HFF-Myc (cell line): ENCODE results near the gene JDP2.

Source experiments
- DNase-seq: peaks from one replicate; pipeline ENCODE4 v3.0.0-alpha.2; 2011; ENCODE audit warnings: low read depth; ENCODE audit errors: extremely low read depth
- H3K4me3 ChIP-seq: replicated peaks from 2 replicates; pipeline ENCODE4 v1.5.1; 2011; ENCODE audit warnings: low read depth, mild to moderate bottlenecking, control low read depth, low read length
- TF ChIP-seq, protein P1 (sequence below): IDR thresholded peaks from 2 replicates; pipeline ENCODE4 v1.5.1; 2012; ENCODE audit warnings: mild to moderate bottlenecking, low read depth, low read length, control low read depth; ENCODE audit errors: missing control alignments

Gene JDP2

DNA sequence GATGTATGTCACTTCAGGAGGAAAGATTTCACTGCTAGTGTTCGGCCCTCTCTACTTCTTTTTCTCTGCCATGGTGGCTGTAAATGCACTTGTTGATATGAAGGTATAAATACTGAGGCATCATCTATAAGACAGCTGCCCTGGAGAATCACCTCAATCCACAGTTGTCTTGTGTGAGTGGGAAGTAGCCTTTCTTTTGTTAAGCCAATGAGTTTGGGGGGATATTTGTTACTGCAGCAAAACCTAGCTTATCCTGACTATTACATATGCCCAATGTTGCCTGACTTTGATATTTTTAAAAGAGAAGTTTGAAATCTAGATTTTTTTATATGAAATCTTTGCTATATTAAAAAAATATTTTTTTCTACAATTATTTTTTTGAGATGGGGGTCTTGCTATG, 3.3 kb upstream of the JDP2 start:
- no peak for DNase-seq
- TF ChIP-seq, protein P1, sequence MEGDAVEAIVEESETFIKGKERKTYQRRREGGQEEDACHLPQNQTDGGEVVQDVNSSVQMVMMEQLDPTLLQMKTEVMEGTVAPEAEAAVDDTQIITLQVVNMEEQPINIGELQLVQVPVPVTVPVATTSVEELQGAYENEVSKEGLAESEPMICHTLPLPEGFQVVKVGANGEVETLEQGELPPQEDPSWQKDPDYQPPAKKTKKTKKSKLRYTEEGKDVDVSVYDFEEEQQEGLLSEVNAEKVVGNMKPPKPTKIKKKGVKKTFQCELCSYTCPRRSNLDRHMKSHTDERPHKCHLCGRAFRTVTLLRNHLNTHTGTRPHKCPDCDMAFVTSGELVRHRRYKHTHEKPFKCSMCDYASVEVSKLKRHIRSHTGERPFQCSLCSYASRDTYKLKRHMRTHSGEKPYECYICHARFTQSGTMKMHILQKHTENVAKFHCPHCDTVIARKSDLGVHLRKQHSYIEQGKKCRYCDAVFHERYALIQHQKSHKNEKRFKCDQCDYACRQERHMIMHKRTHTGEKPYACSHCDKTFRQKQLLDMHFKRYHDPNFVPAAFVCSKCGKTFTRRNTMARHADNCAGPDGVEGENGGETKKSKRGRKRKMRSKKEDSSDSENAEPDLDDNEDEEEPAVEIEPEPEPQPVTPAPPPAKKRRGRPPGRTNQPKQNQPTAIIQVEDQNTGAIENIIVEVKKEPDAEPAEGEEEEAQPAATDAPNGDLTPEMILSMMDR: no peak
- H3K4me3 ChIP-seq: no peak overlapping the region

- DNase-seq: no peak
- TF ChIP-seq, protein P1: no peak
- H3K4me3 ChIP-seq: no peak overlapping the region
Measured at GRCh38 chr14:75425446-75425845, 2.4 kb upstream of the JDP2 start.

GRCh38 chr14:75426332-75427125, 1.3 kb upstream of the JDP2 start:
- TF ChIP-seq, protein P1: no peak
- DNase-seq: no peak
- H3K4me3 ChIP-seq: no peak overlapping the region

GRCh38 chr14:75427126-75427481, 718 bp upstream of the JDP2 start:
- TF ChIP-seq, protein P1: no peak
- no peak for DNase-seq

GRCh38 chr14:75428230-75429104, 645 bp downstream of the JDP2 start:
- DNase-seq: no peak
- TF ChIP-seq, protein P1: no peak
- peak overlapping the region; percentile 60 for H3K4me3 ChIP-seq

More at GRCh38 chr14:75427126-75427481, 718 bp upstream of the JDP2 start:
- peak overlapping the region; percentile 55 for H3K4me3 ChIP-seq

DNA sequence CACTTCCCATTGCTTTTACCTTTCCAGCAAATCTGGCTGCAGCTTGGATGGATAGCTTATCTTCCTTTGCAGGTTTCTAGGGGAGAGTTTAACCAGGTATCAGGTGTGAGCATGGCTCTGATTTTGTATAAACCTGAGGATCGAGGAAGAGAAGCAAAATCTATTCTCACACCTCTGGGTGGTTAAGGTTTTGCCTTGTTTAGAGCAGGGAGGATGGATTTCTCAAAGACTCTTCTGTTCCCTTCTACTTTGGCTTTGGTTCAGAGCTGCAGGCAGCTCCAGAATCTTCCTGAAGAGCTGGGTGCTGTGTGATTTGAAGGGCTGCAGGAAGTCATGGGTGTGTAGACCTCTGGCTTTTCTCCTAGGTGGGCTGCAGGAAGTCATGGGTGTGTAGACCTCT, 1.7 kb downstream of the JDP2 start:
- TF ChIP-seq, protein P1: no peak
- DNase-seq: no peak
- H3K4me3 ChIP-seq: peak overlapping the region; percentile 60
